ENCODE results near the gene CENPX.
"Not testable (repeated sequence)": the region's sequence is repeated elsewhere in the genome, so short reads cannot be mapped to it uniquely, and the experiment has no call there.

The CENPX gene

DNA sequence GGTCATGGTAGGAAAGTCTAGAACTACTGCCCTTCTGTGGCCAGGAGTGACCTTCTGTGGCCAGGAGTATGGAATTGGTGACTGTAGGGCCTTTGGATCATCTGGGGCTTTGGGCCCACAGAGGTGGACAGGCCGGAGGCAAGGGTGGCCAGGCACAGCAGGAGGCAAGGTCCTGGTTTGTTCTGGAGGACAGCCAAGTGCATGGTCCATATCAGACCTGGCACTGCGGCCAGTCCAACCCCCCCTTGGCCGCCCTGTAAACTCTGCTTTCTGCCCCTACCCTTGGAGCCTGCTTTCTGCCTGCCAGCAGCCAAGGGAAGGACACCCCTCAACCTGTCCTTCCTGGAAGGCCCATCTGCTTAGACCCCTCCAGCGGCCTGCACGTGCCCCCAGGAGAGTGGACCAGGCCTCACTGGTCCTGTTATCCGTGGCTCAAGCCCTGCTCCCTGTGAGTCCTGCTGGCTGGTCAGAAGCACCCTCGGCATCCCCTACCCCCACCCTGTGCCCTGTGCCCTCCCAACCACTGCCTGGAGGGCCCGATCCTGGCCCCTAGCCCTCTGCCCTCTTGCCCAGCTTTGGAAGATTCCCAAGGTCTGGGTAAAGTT, 17.1 kb upstream of the CENPX start:
- H3K4me3 ChIP-seq (ENCODE audit: low read length): no peak overlapping the region
- H3K9me2 ChIP-seq (replicated peaks; ENCODE audit: control insufficient read depth, low read length): no peaks in the 10 kb centered on the region
- peaks cover 12% of the 10 kb centered on the region for H3K79me2 ChIP-seq (ENCODE audit: control insufficient read depth, low read length)
- H3K4me1 ChIP-seq (ENCODE audit: control insufficient read depth, low read length): peaks cover 23% of the 10 kb centered on the region
- TF ChIP-seq, protein P1, sequence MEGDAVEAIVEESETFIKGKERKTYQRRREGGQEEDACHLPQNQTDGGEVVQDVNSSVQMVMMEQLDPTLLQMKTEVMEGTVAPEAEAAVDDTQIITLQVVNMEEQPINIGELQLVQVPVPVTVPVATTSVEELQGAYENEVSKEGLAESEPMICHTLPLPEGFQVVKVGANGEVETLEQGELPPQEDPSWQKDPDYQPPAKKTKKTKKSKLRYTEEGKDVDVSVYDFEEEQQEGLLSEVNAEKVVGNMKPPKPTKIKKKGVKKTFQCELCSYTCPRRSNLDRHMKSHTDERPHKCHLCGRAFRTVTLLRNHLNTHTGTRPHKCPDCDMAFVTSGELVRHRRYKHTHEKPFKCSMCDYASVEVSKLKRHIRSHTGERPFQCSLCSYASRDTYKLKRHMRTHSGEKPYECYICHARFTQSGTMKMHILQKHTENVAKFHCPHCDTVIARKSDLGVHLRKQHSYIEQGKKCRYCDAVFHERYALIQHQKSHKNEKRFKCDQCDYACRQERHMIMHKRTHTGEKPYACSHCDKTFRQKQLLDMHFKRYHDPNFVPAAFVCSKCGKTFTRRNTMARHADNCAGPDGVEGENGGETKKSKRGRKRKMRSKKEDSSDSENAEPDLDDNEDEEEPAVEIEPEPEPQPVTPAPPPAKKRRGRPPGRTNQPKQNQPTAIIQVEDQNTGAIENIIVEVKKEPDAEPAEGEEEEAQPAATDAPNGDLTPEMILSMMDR (IDR thresholded peaks at IDR 0.05; ENCODE audit: low read depth, low read length, poor library complexity, severe bottlenecking): no peak
- no peak for TF ChIP-seq EZH2phosphoT487 (IDR thresholded peaks at IDR 0.05; ENCODE audit: borderline replicate concordance, low read length)
- peaks cover 9% of the 10 kb centered on the region; the same call in 1 of the 2 replicates for H3F3A ChIP-seq (ENCODE audit: control insufficient read depth, insufficient read depth)
- H3K9me3 ChIP-seq (ENCODE audit: control insufficient read depth, insufficient read depth, low read length): no peaks in the 10 kb centered on the region
- H3K27me3 ChIP-seq (ENCODE audit: control insufficient read depth, low read length): no peaks in the 10 kb centered on the region
- peaks cover 5% of the 10 kb centered on the region for H4K20me1 ChIP-seq (ENCODE audit: control insufficient read depth, insufficient read depth, low read depth, low read length)
- H3K4me2 ChIP-seq (ENCODE audit: low read length): no peak overlapping the region
- no peak overlapping the region for H3K27ac ChIP-seq (ENCODE audit: low read depth, low read length)
- peaks cover 21% of the 10 kb centered on the region for H3K36me3 ChIP-seq (ENCODE audit: control insufficient read depth, low read length)

DNA sequence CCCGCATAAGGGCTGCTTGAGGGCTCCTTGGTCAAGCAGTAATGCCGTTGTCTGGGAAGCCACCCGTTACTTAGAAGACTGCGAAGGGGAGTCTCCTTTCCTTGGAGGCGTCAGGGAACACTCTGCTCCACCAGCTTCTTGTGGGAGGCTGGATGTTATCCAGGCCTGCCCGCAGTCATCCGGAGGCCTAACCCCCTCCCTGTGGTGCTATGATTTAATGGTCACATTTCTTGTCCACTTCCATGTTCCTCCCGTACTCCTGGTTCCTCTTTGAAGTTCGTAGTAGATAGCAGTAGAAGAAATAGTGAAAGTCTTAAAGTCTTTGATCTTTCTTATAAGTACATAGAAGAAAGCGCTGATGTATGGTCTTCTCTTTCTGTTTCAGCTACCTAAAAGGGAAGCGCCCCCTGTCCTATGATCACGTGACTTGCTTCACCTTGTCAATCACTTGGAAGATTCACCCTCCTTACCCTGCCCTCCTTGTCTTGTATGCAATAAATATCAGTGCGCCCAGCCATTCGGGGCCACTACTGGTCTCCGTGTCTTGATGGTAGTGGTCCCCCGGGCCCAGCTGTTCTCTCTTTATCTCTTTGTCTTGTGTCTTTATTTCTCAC, 16.2 kb upstream of the CENPX start:
- H3K4me3 ChIP-seq (ENCODE audit: low read length); H3K9me3 ChIP-seq (ENCODE audit: control insufficient read depth, insufficient read depth, low read length); H3K9me2 ChIP-seq (replicated peaks; ENCODE audit: control insufficient read depth, low read length); H3F3A ChIP-seq (ENCODE audit: control insufficient read depth, insufficient read depth); H3K27ac ChIP-seq (ENCODE audit: low read depth, low read length); H4K20me1 ChIP-seq (ENCODE audit: control insufficient read depth, insufficient read depth, low read depth, low read length); H3K27me3 ChIP-seq (ENCODE audit: control insufficient read depth, low read length); H3K4me2 ChIP-seq (ENCODE audit: low read length): not testable (repeated sequence)
- peaks cover 12% of the 10 kb centered on the region for H3K79me2 ChIP-seq (ENCODE audit: control insufficient read depth, low read length)
- H3K4me1 ChIP-seq (ENCODE audit: control insufficient read depth, low read length): peaks cover 23% of the 10 kb centered on the region
- peaks cover 21% of the 10 kb centered on the region for H3K36me3 ChIP-seq (ENCODE audit: control insufficient read depth, low read length)

GRCh38 chr17:82037889-82038195, 15.2 kb upstream of the CENPX start:
- Histone ChIP-seq H4K20me1 (ENCODE audit: control insufficient read depth, insufficient read depth, low read depth, low read length) (peaks cover 5% of the 10 kb centered on the region), H3K79me2 (ENCODE audit: control insufficient read depth, low read length) (peaks cover 12% of the 10 kb centered on the region), H3F3A (ENCODE audit: control insufficient read depth, insufficient read depth) (peaks cover 9% of the 10 kb centered on the region), H3K4me3 (ENCODE audit: low read length) (peak overlapping the region; percentile 96), H3K36me3 (ENCODE audit: control insufficient read depth, low read length) (peaks cover 21% of the 10 kb centered on the region), H3K27ac (ENCODE audit: low read depth, low read length) (no peak overlapping the region), H3K4me1 (ENCODE audit: control insufficient read depth, low read length) (peaks cover 23% of the 10 kb centered on the region), H3K27me3 (ENCODE audit: control insufficient read depth, low read length) (no peaks in the 10 kb centered on the region), H3K9me3 (ENCODE audit: control insufficient read depth, insufficient read depth, low read length) (no peaks in the 10 kb centered on the region), H3K9me2 (replicated peaks; ENCODE audit: control insufficient read depth, low read length) (no peaks in the 10 kb centered on the region), H3K4me2 (ENCODE audit: low read length) (peak overlapping the region; percentile 99)
- TF ChIP-seq, protein P1 (IDR thresholded peaks at IDR 0.05; ENCODE audit: low read depth, low read length, poor library complexity, severe bottlenecking): no peak
- no peak for TF ChIP-seq EZH2phosphoT487 (IDR thresholded peaks at IDR 0.05; ENCODE audit: borderline replicate concordance, low read length)

- Histone ChIP-seq H3K27ac (ENCODE audit: low read depth, low read length) (peak within 1 kb of the TSS; percentile 54), H3K9me3 (ENCODE audit: control insufficient read depth, insufficient read depth, low read length) (no peaks in the 10 kb centered on the region), H3K36me3 (ENCODE audit: control insufficient read depth, low read length) (peaks cover 21% of the 10 kb centered on the region), H4K20me1 (ENCODE audit: control insufficient read depth, insufficient read depth, low read depth, low read length) (peaks cover 5% of the 10 kb centered on the region), H3K4me2 (ENCODE audit: low read length) (peak within 1 kb of the TSS; percentile 99), H3K4me1 (ENCODE audit: control insufficient read depth, low read length) (peaks cover 24% of the 10 kb centered on the region), H3K9me2 (replicated peaks; ENCODE audit: control insufficient read depth, low read length) (no peaks in the 10 kb centered on the region), H3F3A (ENCODE audit: control insufficient read depth, insufficient read depth) (peaks cover 9% of the 10 kb centered on the region), H3K27me3 (ENCODE audit: control insufficient read depth, low read length) (no peaks in the 10 kb centered on the region), H3K4me3 (ENCODE audit: low read length) (peak within 1 kb of the TSS; percentile 96), H3K79me2 (ENCODE audit: control insufficient read depth, low read length) (peaks cover 12% of the 10 kb centered on the region)
- TF ChIP-seq, protein P1 (IDR thresholded peaks at IDR 0.05; ENCODE audit: low read depth, low read length, poor library complexity, severe bottlenecking): peak; percentile 83
- no peak for TF ChIP-seq EZH2phosphoT487 (IDR thresholded peaks at IDR 0.05; ENCODE audit: borderline replicate concordance, low read length)
Measured at GRCh38 chr17:82037092-82037888, 14.6 kb upstream of the CENPX start, which contains the start of gene DCXR. Gene DCXR, minus strand, starts transcription at chr17:82037697. Its CDS starts 15 bp downstream, at chr17:82037682.

Data from DOHH2 (cell line).